Gastroesophageal sphincter (tissue), 4 donors: ENCODE data around the gene SMG6. TPM values are rescaled to one million over a fixed set of nuclear protein-coding genes. Genes with fewer than 3 reads are reported as not detected.

ENCODE experiments used
- ATAC-seq: fragments of 150-250 bp; one replicate; pipeline ENCODE4 v1.9.1; 2016; ENCODE audit warnings: mild to moderate bottlenecking, moderate library complexity
- H3K27ac ChIP-seq, 4 donors: fragments of 200-600 bp; sonication (generic) in 3 of 4; 1 replicate in 3 of 4; 2 replicates in 1 of 4; pipeline ENCODE4 v1.5.1; 2016 to 2019
- H3K27me3 ChIP-seq: fragments of 200-600 bp; sonication (generic); one replicate; pipeline ENCODE4 v1.5.1; 2019
- H3K36me3 ChIP-seq, 2 donors: fragments of 200-600 bp; sonication (generic); one replicate each; pipeline ENCODE4 v1.5.1; 2019; ENCODE audit warnings: control low read depth in 1 of 2
- H3K4me1 ChIP-seq, 3 donors: fragments of 200-600 bp; sonication (generic); 1 replicate in 2 of 3; 2 replicates in 1 of 3; pipeline ENCODE4 v1.5.1; 2016 to 2019; ENCODE audit warnings: control low read depth in 2 of 3
- H3K4me3 ChIP-seq, 2 donors: fragments of 200-600 bp; sonication (generic); one replicate each; pipeline ENCODE4 v1.5.1; 2019; ENCODE audit warnings: mild to moderate bottlenecking in 1 of 2, moderate library complexity in 1 of 2
- H3K9me3 ChIP-seq, 3 donors: fragments of 200-600 bp; sonication (generic); one replicate each; pipeline ENCODE4 v1.5.1; 2017 to 2019; ENCODE audit warnings: control low read depth in 2 of 3
- CTCF ChIP-seq, 4 experiments: fragments of 200-600 bp in 2 of 4; fragments of 450-650 bp in 2 of 4; sonication (generic) in 1 of 4; IDR thresholded peaks; one replicate each; pipeline ENCODE4 v1.5.1; 2017 to 2019; ENCODE audit warnings: antibody characterized with exemption in 4 of 4, mild to moderate bottlenecking in 2 of 4, moderate library complexity in 2 of 4
- EP300 ChIP-seq: sonication (generic); formaldehyde crosslinking; IDR thresholded peaks from one replicate; pipeline ENCODE4 v1.6.1; 2017; ENCODE audit warnings: antibody characterized with exemption, mild to moderate bottlenecking
- POLR2A ChIP-seq, 2 donors: fragments of 450-650 bp; IDR thresholded peaks; one replicate each; pipeline ENCODE4 v1.6.1; 2017; ENCODE audit warnings: antibody characterized with exemption in 2 of 2, mild to moderate bottlenecking in 2 of 2, moderate library complexity in 1 of 2
- POLR2AphosphoS5 ChIP-seq: sonication (generic); formaldehyde crosslinking; IDR thresholded peaks from one replicate; pipeline ENCODE4 v1.6.1; 2017; ENCODE audit warnings: antibody characterized with exemption
- WGBS, 2 donors: methylation state at CpG; one replicate each; pipeline ENCODE4 v1.1.5; 2018; ENCODE audit warnings: low coverage in 1 of 2; 5-methylcytosine and 5-hydroxymethylcytosine counted together
- total RNA-seq, 4 donors: library from RNA; depleted of rRNA; stranded (reverse); fragments of >200 nt; gene quantifications; one replicate each; pipeline ENCODE4 v1.1.0, GENCODE V29; 2016

SMG6 gene
- total RNA-seq, 4 donors from 2014 or later = 27.2 to 75.5 (median 43.9) TPM

DNA sequence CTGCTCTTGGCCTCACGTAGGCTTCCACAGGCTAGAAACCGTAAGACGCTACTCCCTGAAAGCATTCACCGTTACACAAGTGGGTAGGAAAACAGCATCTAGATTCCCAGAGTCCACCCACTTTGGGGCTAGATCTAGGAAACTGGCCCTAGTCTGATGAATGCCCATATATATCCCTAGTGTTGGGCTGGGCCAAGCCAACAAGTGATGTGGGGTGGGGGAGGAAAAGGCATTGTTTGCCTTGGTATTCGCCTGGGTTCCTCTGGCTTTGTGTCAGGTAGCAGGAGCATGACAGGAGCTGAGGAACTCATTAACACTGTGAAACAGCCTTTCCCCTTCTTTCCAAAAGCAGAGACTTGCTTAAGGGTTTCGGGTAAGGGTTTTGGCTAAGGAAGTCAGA is 112.4 kb downstream of the SMG6 start:
- H3K27ac ChIP-seq = peak overlapping the region in 3 of 4 donors; percentile 28 to 66 (median 54)
- WGBS, 2 donors = 84% methylated on average over 4 of the region's 6 CpGs; no CpG with 5 or more reads in 1 of the 2 donors

GRCh38 chr17:2190014-2190413 is 113.6 kb downstream of the SMG6 start:
- TF ChIP-seq POLR2AphosphoS5 = no peak
- no peak for TF ChIP-seq CTCF (IDR thresholded peaks at IDR 0.05)
- no peak for TF ChIP-seq POLR2A (IDR thresholded peaks at IDR 0.05)
- no peak for TF ChIP-seq EP300
- no peaks in the 10 kb centered on the region for H3K27me3 ChIP-seq
- peaks cover 0 to 56% of the 10 kb centered on the region in 2 donors for H3K36me3 ChIP-seq
- H3K27ac ChIP-seq = peak overlapping the region; percentile 8 to 66 (median 54)
- peaks cover 0 to 43% (median 17%) of the 10 kb centered on the region in 3 donors for H3K4me1 ChIP-seq
- ATAC-seq = peak; percentile 53
- no peaks in the 10 kb centered on the region for H3K9me3 ChIP-seq
- H3K4me3 ChIP-seq = no peak overlapping the region
- WGBS, 2 donors = no CpG with 5 or more reads among the region's 4 CpGs

More for the DNA sequence above, 112.4 kb downstream of the SMG6 start:
- H3K36me3 ChIP-seq = peaks cover 0 to 46% of the 10 kb centered on the region in 2 donors
- TF ChIP-seq POLR2A (IDR thresholded peaks at IDR 0.05) (no peak), POLR2AphosphoS5 (no peak), CTCF (IDR thresholded peaks at IDR 0.05) (no peak), EP300 (no peak)
- ATAC-seq = peak; percentile 16
- peaks cover 0 to 43% (median 17%) of the 10 kb centered on the region in 3 donors for H3K4me1 ChIP-seq
- H3K4me3 ChIP-seq = no peak overlapping the region
- H3K27me3 ChIP-seq = no peaks in the 10 kb centered on the region
- no peaks in the 10 kb centered on the region for H3K9me3 ChIP-seq

DNA sequence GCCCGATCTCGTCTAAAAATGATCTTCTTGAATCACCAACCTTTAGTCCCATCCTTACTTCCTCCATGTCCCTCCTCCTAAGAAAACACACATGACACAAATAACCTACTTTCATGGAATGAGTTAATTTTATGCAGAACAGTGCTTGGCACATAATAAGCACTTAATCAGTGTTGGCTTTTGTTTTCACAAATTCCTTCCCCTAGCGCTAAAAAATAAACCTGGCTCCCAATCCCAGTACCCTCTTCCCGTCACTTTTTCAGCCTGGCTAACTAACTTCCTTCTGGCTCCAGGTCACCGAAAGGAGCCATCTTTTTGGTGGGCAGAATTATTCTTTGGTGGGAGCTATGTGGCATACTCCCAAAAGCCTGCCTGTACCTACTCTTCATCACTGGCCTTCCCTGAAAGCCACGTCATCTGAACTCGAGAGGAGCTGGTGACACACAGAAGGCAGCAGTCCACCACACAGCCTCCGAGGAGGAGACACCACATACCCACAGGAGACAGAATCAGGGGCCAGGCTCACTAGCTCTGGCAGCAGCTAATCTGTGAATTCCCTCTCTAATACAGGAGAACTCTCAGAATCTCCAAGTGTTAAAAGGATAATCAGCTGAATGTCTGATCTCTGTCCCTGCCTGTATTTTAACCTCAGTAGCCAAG is 114.5 kb downstream of the SMG6 start:
- TF ChIP-seq EP300 = no peak
- no peak for TF ChIP-seq POLR2AphosphoS5
- H3K36me3 ChIP-seq = peaks cover 0 to 55% of the 10 kb centered on the region in 2 donors
- peaks cover 0 to 43% (median 17%) of the 10 kb centered on the region in 3 donors for H3K4me1 ChIP-seq
- no peaks in the 10 kb centered on the region for H3K9me3 ChIP-seq
- peak overlapping the region; percentile 8 to 66 (median 54) for H3K27ac ChIP-seq
- no peak for ATAC-seq
- 49 to 71% methylated on average over 3 to 6 of the region's 8 CpGs for WGBS, 2 donors
- no peak overlapping the region for H3K4me3 ChIP-seq
- H3K27me3 ChIP-seq = no peaks in the 10 kb centered on the region

DNA sequence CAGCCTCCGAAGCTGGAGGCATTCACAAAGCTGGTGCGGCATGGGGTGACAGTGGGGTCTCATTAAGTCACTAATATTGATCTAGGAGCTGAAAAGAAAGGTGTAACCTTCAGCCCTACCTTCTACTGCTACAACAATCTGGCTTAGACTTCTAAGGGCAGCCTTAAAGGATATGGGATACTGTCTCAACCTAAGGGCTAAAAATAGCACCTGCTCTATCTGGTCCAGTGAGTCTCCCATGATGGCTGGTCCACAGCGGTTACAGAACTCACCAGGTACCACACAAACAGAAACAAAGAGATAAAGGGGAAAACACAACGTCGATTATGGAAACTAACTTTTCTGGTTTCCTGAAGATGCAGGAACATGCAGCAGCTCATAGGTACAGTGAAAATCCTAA is 115.8 kb downstream of the SMG6 start:
- no peak overlapping the region for H3K4me3 ChIP-seq
- 74 to 82% methylated on average over 4 to 5 of the region's 5 CpGs for WGBS, 2 donors
- peaks cover 0 to 42% of the 10 kb centered on the region in 2 donors for H3K36me3 ChIP-seq
- H3K27me3 ChIP-seq = no peaks in the 10 kb centered on the region
- ATAC-seq = no peak
- TF ChIP-seq EP300 (no peak), POLR2A (IDR thresholded peaks at IDR 0.05) (no peak), CTCF (IDR thresholded peaks at IDR 0.05) (no peak), POLR2AphosphoS5 (no peak)
- H3K27ac ChIP-seq = no peak overlapping the region
- H3K9me3 ChIP-seq = no peaks in the 10 kb centered on the region
- H3K4me1 ChIP-seq = peaks cover 0 to 49% (median 17%) of the 10 kb centered on the region in 3 donors

DNA sequence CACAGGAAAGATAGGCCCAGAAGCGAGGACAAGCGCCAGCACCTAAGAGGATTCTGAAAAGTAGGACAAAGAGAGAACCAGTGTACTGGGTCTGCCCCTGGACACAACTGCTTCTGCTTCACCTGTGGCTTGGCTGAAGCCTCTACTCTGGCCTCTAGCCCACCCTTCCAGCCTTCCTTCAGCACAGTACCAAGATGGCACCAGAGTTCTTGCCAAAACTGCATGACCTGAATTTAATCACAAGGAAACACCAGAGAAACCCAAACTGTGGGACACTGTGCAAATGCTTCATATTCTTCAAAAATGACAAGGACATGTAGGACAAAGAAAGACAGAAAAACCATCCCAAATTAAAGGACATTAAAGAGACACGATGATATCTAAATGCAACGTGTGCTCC is 116.6 kb downstream of the SMG6 start:
- H3K27ac ChIP-seq = no peak overlapping the region
- TF ChIP-seq POLR2A (IDR thresholded peaks at IDR 0.05) (no peak), CTCF (IDR thresholded peaks at IDR 0.05) (no peak), EP300 (no peak), POLR2AphosphoS5 (no peak)
- no peaks in the 10 kb centered on the region for H3K9me3 ChIP-seq
- ATAC-seq = no peak
- WGBS, 2 donors = 88 to 92% methylated on average over 2 to 4 of the region's 4 CpGs
- H3K27me3 ChIP-seq = no peaks in the 10 kb centered on the region
- peaks cover 0 to 49% (median 25%) of the 10 kb centered on the region in 3 donors for H3K4me1 ChIP-seq
- no peak overlapping the region for H3K4me3 ChIP-seq
- peaks cover 0 to 34% of the 10 kb centered on the region in 2 donors for H3K36me3 ChIP-seq
